Caco-2 (cell line): ENCODE data around the gene FADD. TPM values are rescaled to one million over a fixed set of nuclear protein-coding genes. Genes with fewer than 3 reads are reported as not detected.
A peak's percentile ranks its signal among the peaks of the same experiment; 100 is the strongest.

ENCODE experiments used
- BruUV-seq: library from RNA; stranded (reverse); fragments of 400-500 nt; replicated peaks from 2 replicates; lab custom pipeline; 2021; lab: Mats Ljungman, UMichigan
- CTCF ChIA-PET: fragments of 300-600 bp; sonication (Branson Sonifier 250); formaldehyde crosslinking; loops from one replicate; lab custom pipeline; 2022; ENCODE audit warnings: antibody characterized with exemption; lab: Charles Lee
- POLR2A ChIA-PET: fragments of 300-600 bp; sonication (Branson Sonifier 250); formaldehyde crosslinking; loops from one replicate; lab custom pipeline; 2022; ENCODE audit warnings: antibody characterized with exemption; lab: Charles Lee
- DNase-seq, 2 experiments: peaks; one replicate each; pipeline versions ENCODE4 v3.0.0 to v3.0.0-alpha.2; 2020 to 2022
- H3K27me3 ChIP-seq: replicated peaks from 2 replicates; pipeline ENCODE4 v1.6.0; 2011; ENCODE audit warnings: low read length; ENCODE audit not compliant: control insufficient read depth, insufficient read depth
- H3K36me3 ChIP-seq: 2 replicates; pipeline ENCODE4 v1.5.1; 2011; ENCODE audit warnings: low read length; ENCODE audit not compliant: control insufficient read depth, insufficient read depth
- H3K4me1 ChIP-seq: fragments of 250-450 bp; sonication (Bioruptor Pico); 2 replicates; pipeline ENCODE4 v1.5.1; 2020; ENCODE audit warnings: mild to moderate bottlenecking
- H3K4me3 ChIP-seq: 2 replicates; pipeline ENCODE4 v1.5.1; 2011; ENCODE audit warnings: low read depth, mild to moderate bottlenecking, control low read depth, low read length
- H3K9me3 ChIP-seq: fragments of 250-450 bp; sonication (Bioruptor Pico); 2 replicates; pipeline ENCODE4 v1.5.1; 2020; ENCODE audit warnings: mild to moderate bottlenecking, moderate library complexity
- H3K27ac Mint-ChIP-seq: one replicate; pipeline ENCODE4 v1.8.0; 2022; ENCODE audit warnings: mixed read lengths; ENCODE audit not compliant: unreplicated experiment
- H3K27me3 Mint-ChIP-seq: one replicate; pipeline ENCODE4 v1.8.0; 2022; ENCODE audit warnings: mixed read lengths; ENCODE audit not compliant: insufficient read depth, unreplicated experiment
- H3K36me3 Mint-ChIP-seq: one replicate; pipeline ENCODE4 v1.8.0; 2022; ENCODE audit warnings: mild to moderate bottlenecking, mixed read lengths; ENCODE audit not compliant: insufficient read depth, unreplicated experiment
- H3K4me1 Mint-ChIP-seq: one replicate; pipeline ENCODE4 v1.8.0; 2022; ENCODE audit warnings: low read depth, mixed read lengths; ENCODE audit not compliant: unreplicated experiment
- H3K4me3 Mint-ChIP-seq: one replicate; pipeline ENCODE4 v1.8.0; 2022; ENCODE audit warnings: mild to moderate bottlenecking, moderate library complexity, mixed read lengths; ENCODE audit not compliant: unreplicated experiment
- H3K9me3 Mint-ChIP-seq: one replicate; pipeline ENCODE4 v1.8.0; 2022; ENCODE audit warnings: mixed read lengths; ENCODE audit not compliant: unreplicated experiment
- CTCF ChIP-seq, 2 experiments: fragments of 200-600 bp in 1 of 2; IDR thresholded peaks; 1 replicate in 1 of 2; 2 replicates in 1 of 2; pipeline versions ENCODE4 v1.5.1 to v1.8.0; 2011 to 2022; ENCODE audit warnings: antibody characterized with exemption in 1 of 2, control low read depth in 1 of 2, inconsistent platforms in 1 of 2, low read depth in 1 of 2, low read length in 1 of 2, mild to moderate bottlenecking in 1 of 2, moderate library complexity in 1 of 2; ENCODE audit not compliant: insufficient read depth in 1 of 2, severe bottlenecking in 1 of 2, unreplicated experiment in 1 of 2
- intact Hi-C: fragments of 100-400 bp; cut with micrococcal nuclease; formaldehyde crosslinking; loops from one replicate; pipeline ENCODE4 v1.10.0; 2022; ENCODE audit not compliant: unreplicated experiment
- total RNA-seq: library from RNA; stranded (reverse); gene quantifications from 2 replicates; pipeline ENCODE4 v1.2.3, GENCODE V29; 2022

Gene FADD
- total RNA-seq, 1 experiment from 2014 or later: 51.3 TPM

GRCh38 chr11:70247710-70248072 is 44.6 kb downstream of the FADD start:
- TF ChIP-seq CTCF (IDR thresholded peaks at IDR 0.05; ENCODE audit: insufficient read depth in 1 of 2, low read depth in 1 of 2, low read length in 1 of 2, severe bottlenecking in 1 of 2, unreplicated experiment in 1 of 2): no peak
- BruUV-seq: no TSS peak
- H3K4me3 Mint-ChIP-seq: no peak overlapping the region

GRCh38 chr11:70250876-70251658 is 48.0 kb downstream of the FADD start:
- H3K36me3 ChIP-seq: no peaks in the 10 kb centered on the region
- no peak overlapping the region for H3K27ac Mint-ChIP-seq
- no peaks in the 10 kb centered on the region for H3K9me3 Mint-ChIP-seq
- no TSS peak for BruUV-seq
- no peak overlapping the region for H3K4me3 ChIP-seq
- intact Hi-C loops: no loop called here
- no peak overlapping the region for H3K4me3 Mint-ChIP-seq
- no peaks in the 10 kb centered on the region for H3K36me3 Mint-ChIP-seq
- CTCF ChIA-PET: interaction anchor here (0.6 kb wide), 1 partner anchor 8 kb away, joined by 4 read pairs; no protein-coding TSS in a partner anchor
- H3K27me3 Mint-ChIP-seq: no peaks in the 10 kb centered on the region
- peaks cover 6% of the 10 kb centered on the region for H3K4me1 ChIP-seq
- no peaks in the 10 kb centered on the region for H3K9me3 ChIP-seq
- H3K4me1 Mint-ChIP-seq: peaks cover 29% of the 10 kb centered on the region
- no peak for TF ChIP-seq CTCF (IDR thresholded peaks at IDR 0.05; ENCODE audit: insufficient read depth in 1 of 2, low read depth in 1 of 2, low read length in 1 of 2, severe bottlenecking in 1 of 2, unreplicated experiment in 1 of 2)
- H3K27me3 ChIP-seq: no peaks in the 10 kb centered on the region
- POLR2A ChIA-PET: interaction anchor here (0.7 kb wide), 1 partner anchor 15 kb away, joined by 3 read pairs; no protein-coding TSS in a partner anchor
- DNase-seq: no peak

More at GRCh38 chr11:70247710-70248072, 44.6 kb downstream of the FADD start:
- Mint-ChIP-seq H3K36me3 (peaks cover 17% of the 10 kb centered on the region), H3K27ac (peak overlapping the region; percentile 30), H3K27me3 (no peaks in the 10 kb centered on the region), H3K4me1 (peaks cover 44% of the 10 kb centered on the region), H3K9me3 (peaks cover 8% of the 10 kb centered on the region)
- 0 out of 2 replicates have a peak, but pooled peaks cover 4% of the 10 kb centered on the region for H3K9me3 ChIP-seq
- DNase-seq: no peak
- peaks cover 39% of the 10 kb centered on the region for H3K4me1 ChIP-seq
- H3K36me3 ChIP-seq: no peaks in the 10 kb centered on the region
- ChIA-PET POLR2A (no interaction called here), CTCF (no interaction called here)
- H3K27me3 ChIP-seq: no peaks in the 10 kb centered on the region
- no peak overlapping the region for H3K4me3 ChIP-seq
- intact Hi-C loops: no loop called here

GRCh38 chr11:70251659-70252321 is 48.7 kb downstream of the FADD start:
- BruUV-seq: no TSS peak
- no peaks in the 10 kb centered on the region for H3K4me1 ChIP-seq
- no peaks in the 10 kb centered on the region for H3K27me3 ChIP-seq
- CTCF ChIA-PET: interaction anchor here (0.6 kb wide), 1 partner anchor 8 kb away, joined by 4 read pairs; no protein-coding TSS in a partner anchor
- no peaks in the 10 kb centered on the region for H3K36me3 Mint-ChIP-seq
- H3K36me3 ChIP-seq: no peaks in the 10 kb centered on the region
- no peaks in the 10 kb centered on the region for H3K27me3 Mint-ChIP-seq
- POLR2A ChIA-PET: no interaction called here
- H3K4me1 Mint-ChIP-seq: peaks cover 26% of the 10 kb centered on the region
- H3K9me3 Mint-ChIP-seq: no peaks in the 10 kb centered on the region
- H3K9me3 ChIP-seq: no peaks in the 10 kb centered on the region
- no peak overlapping the region for H3K4me3 ChIP-seq
- DNase-seq: no peak
- intact Hi-C loops: no loop called here
- no peak overlapping the region for H3K27ac Mint-ChIP-seq
- TF ChIP-seq CTCF (IDR thresholded peaks at IDR 0.05; ENCODE audit: insufficient read depth in 1 of 2, low read depth in 1 of 2, low read length in 1 of 2, severe bottlenecking in 1 of 2, unreplicated experiment in 1 of 2): no peak
- H3K4me3 Mint-ChIP-seq: no peak overlapping the region
